ENCODE data around the gene SUPT3H.

GRCh38 chr6:45057711-45058110 lies 320.0 kb downstream of the SUPT3H start:
- TF ChIP-seq POLR2AphosphoS5 (IDR thresholded peaks at IDR 0.05; ENCODE audit: borderline replicate concordance, low read depth, low read length) (no peak), EZH2 (IDR thresholded peaks at IDR 0.05) (no peak), FOXP2 (optimal IDR thresholded peaks at IDR 0.05; ENCODE audit: control extremely low read depth, extremely low read length, insufficient read depth) (no peak)

All from SK-N-MC (cell line).